H1 (cell line): ENCODE results near the gene SEC31A. TPM values are rescaled to one million over a fixed set of nuclear protein-coding genes. Genes with fewer than 3 reads are reported as not detected.

Experiments used
- CTCF ChIA-PET: fragments of 300-600 bp; sonication (Branson Sonifier 250); formaldehyde crosslinking; loops from one replicate; lab custom pipeline; 2021; ENCODE audit not compliant: partially characterized antibody; lab: Charles Lee
- POLR2A ChIA-PET: fragments of 300-600 bp; sonication (Branson Sonifier 250); formaldehyde crosslinking; loops from one replicate; lab custom pipeline; 2021; ENCODE audit warnings: inconsistent platforms; ENCODE audit not compliant: partially characterized antibody; lab: Charles Lee
- DNase-seq, 2 experiments: peaks; one replicate each; pipeline versions ENCODE4 v3.0.0 to v3.0.0-alpha.2; 2010 to 2022; ENCODE audit warnings: low spot score in 2 of 2, low read depth in 1 of 2, mixed read lengths in 1 of 2
- FAIRE-seq: peaks from 2 replicates; lab custom pipeline; 2011; peaks lifted over from hg19 to GRCh38; lab: Jason Lieb, UNC
- H2AFZ ChIP-seq: 2 replicates; pipeline ENCODE4 v1.8.1; 2012; ENCODE audit warnings: low read length, inconsistent platforms
- H2AK5ac ChIP-seq: 2 replicates; pipeline ENCODE4 v1.6.1; 2013; ENCODE audit warnings: low read depth, low read length
- H2BK120ac ChIP-seq: replicated peaks from 2 replicates; pipeline ENCODE3; 2013; ENCODE audit warnings: low read depth, low read length, inconsistent platforms
- H2BK12ac ChIP-seq: 2 replicates; pipeline ENCODE4 v1.6.1; 2013; ENCODE audit warnings: low read depth, low read length
- H2BK15ac ChIP-seq: 2 replicates; pipeline ENCODE4 v1.6.1; 2013; ENCODE audit warnings: low read length
- H2BK20ac ChIP-seq: 2 replicates; pipeline ENCODE4 v1.6.1; 2013; ENCODE audit warnings: low read length
- H2BK5ac ChIP-seq: 2 replicates; pipeline ENCODE4 v1.6.1; 2013; ENCODE audit warnings: low read depth, low read length
- H3K14ac ChIP-seq: 2 replicates; pipeline ENCODE4 v1.6.1; 2013; ENCODE audit warnings: inconsistent platforms; ENCODE audit not compliant: insufficient read length
- H3K18ac ChIP-seq: 2 replicates; pipeline ENCODE4 v1.6.1; 2013; ENCODE audit warnings: low read length; ENCODE audit errors: extremely low read depth
- H3K23ac ChIP-seq: 2 replicates; pipeline ENCODE4 v1.6.1; 2013; ENCODE audit warnings: inconsistent platforms; ENCODE audit not compliant: insufficient read length
- H3K23me2 ChIP-seq: 2 replicates; pipeline ENCODE4 v1.6.1; 2013; ENCODE audit warnings: low read depth, low read length
- H3K27ac ChIP-seq: 2 replicates; pipeline ENCODE4 v1.6.1; 2011; ENCODE audit warnings: low read depth, low read length, inconsistent platforms
- H3K27me3 ChIP-seq, 4 experiments: replicated peaks in 1 of 4; 1 replicate in 1 of 4; 2 replicates in 3 of 4; pipeline versions ENCODE4 v1.6.1 to v1.8.1; 2011 to 2013; ENCODE audit warnings: low read length in 3 of 4, mild to moderate bottlenecking in 3 of 4, inconsistent platforms in 2 of 4, mixed read lengths in 2 of 4, moderate library complexity in 1 of 4; ENCODE audit not compliant: control insufficient read depth in 3 of 4, insufficient read depth in 3 of 4; ENCODE audit errors: extremely low read depth in 1 of 4
- H3K36me3 ChIP-seq, 4 experiments: 2 replicates each; pipeline versions ENCODE4 v1.6.1 to v1.8.1; 2011 to 2013; ENCODE audit warnings: mild to moderate bottlenecking in 4 of 4, low read length in 3 of 4, moderate library complexity in 2 of 4, control low read depth in 1 of 4, inconsistent platforms in 1 of 4; ENCODE audit not compliant: insufficient read depth in 4 of 4, control insufficient read depth in 2 of 4
- H3K4ac ChIP-seq: replicated peaks from 2 replicates; pipeline ENCODE3; 2013; ENCODE audit warnings: low read length, low read depth, mixed read lengths, inconsistent platforms; ENCODE audit not compliant: insufficient read length
- H3K4me1 ChIP-seq, 4 experiments: replicated peaks in 1 of 4; 1 replicate in 1 of 4; 2 replicates in 3 of 4; pipeline versions ENCODE4 v1.6.1 to v1.8.1; 2011 to 2013; ENCODE audit warnings: low read length in 3 of 4, inconsistent platforms in 2 of 4, mixed read lengths in 1 of 4; ENCODE audit not compliant: insufficient read depth in 4 of 4, control insufficient read depth in 3 of 4
- H3K4me2 ChIP-seq, 2 experiments: 2 replicates each; pipeline versions ENCODE4 v1.6.1 to v1.8.1; 2011 to 2013; ENCODE audit warnings: low read depth in 2 of 2, low read length in 2 of 2, control low read depth in 1 of 2, inconsistent platforms in 1 of 2, mild to moderate bottlenecking in 1 of 2; ENCODE audit not compliant: insufficient read depth in 1 of 2
- H3K4me3 ChIP-seq, 4 experiments: fragments of 200-600, 300-600 bp in 1 of 4; sonication (generic), shearing (Covaris generic), sonication (Bioruptor Twin) in 1 of 4; 2 replicates each; pipeline versions ENCODE4 v1.5.1 to v1.8.1; 2011 to 2016; ENCODE audit warnings: low read length in 4 of 4, low read depth in 3 of 4, control low read depth in 2 of 4, inconsistent platforms in 2 of 4, mild to moderate bottlenecking in 2 of 4, mixed read lengths in 1 of 4, moderate library complexity in 1 of 4; ENCODE audit not compliant: insufficient read depth in 2 of 4; ENCODE audit errors: extremely low read depth in 1 of 4
- H3K56ac ChIP-seq: replicated peaks from 2 replicates; pipeline ENCODE3; 2013; ENCODE audit warnings: low read depth, mild to moderate bottlenecking, mixed read lengths, low read length, inconsistent platforms; ENCODE audit not compliant: insufficient read length
- H3K79me1 ChIP-seq: 2 replicates; pipeline ENCODE4 v1.6.1; 2013; ENCODE audit warnings: low read depth, low read length, control low read depth
- H3K79me2 ChIP-seq, 2 experiments: 2 replicates each; pipeline versions ENCODE4 v1.6.1 to v1.8.1; 2012 to 2013; ENCODE audit warnings: low read length in 2 of 2, mild to moderate bottlenecking in 2 of 2, inconsistent platforms in 1 of 2; ENCODE audit not compliant: insufficient read depth in 2 of 2, control insufficient read depth in 1 of 2
- H3K9ac ChIP-seq, 4 experiments: replicated peaks in 1 of 4; 1 replicate in 1 of 4; 2 replicates in 3 of 4; pipeline versions ENCODE4 v1.6.1 to v1.8.1; 2011 to 2013; ENCODE audit warnings: low read depth in 3 of 4, low read length in 3 of 4, control low read depth in 2 of 4, mild to moderate bottlenecking in 2 of 4, moderate library complexity in 2 of 4, inconsistent platforms in 1 of 4; ENCODE audit errors: extremely low read depth in 1 of 4
- H3K9me3 ChIP-seq, 2 experiments: 2 replicates each; pipeline versions ENCODE4 v1.6.1 to v1.8.1; 2012 to 2013; ENCODE audit warnings: mild to moderate bottlenecking in 2 of 2, moderate library complexity in 2 of 2, control low read depth in 1 of 2, inconsistent platforms in 1 of 2, low read depth in 1 of 2, low read length in 1 of 2, mixed read lengths in 1 of 2; ENCODE audit not compliant: insufficient read depth in 2 of 2
- H4K20me1 ChIP-seq, 2 experiments: replicated peaks in 1 of 2; 2 replicates each; pipeline versions ENCODE3 to v1.8.1; 2011 to 2013; ENCODE audit warnings: inconsistent platforms in 2 of 2, low read length in 2 of 2, mild to moderate bottlenecking in 1 of 2; ENCODE audit not compliant: insufficient read depth in 2 of 2, control insufficient read depth in 1 of 2
- H4K5ac ChIP-seq: 2 replicates; pipeline ENCODE4 v1.6.1; 2013; ENCODE audit warnings: low read length, low read depth, mixed read lengths, inconsistent platforms; ENCODE audit not compliant: insufficient read length
- H4K8ac ChIP-seq: 2 replicates; pipeline ENCODE4 v1.8.0; 2013; ENCODE audit warnings: mild to moderate bottlenecking, moderate library complexity, low read length, inconsistent platforms; ENCODE audit not compliant: insufficient read depth; ENCODE audit errors: extremely low read depth
- H4K91ac ChIP-seq: replicated peaks from 2 replicates; pipeline ENCODE3; 2013; ENCODE audit warnings: low read length, mixed read lengths, inconsistent platforms; ENCODE audit not compliant: insufficient read length
- ASH2L ChIP-seq: fragments of 200-600, 300-600 bp; sonication (generic); IDR thresholded peaks from one replicate; pipeline ENCODE4 v1.7.1; 2017; ENCODE audit warnings: low read length
- KDM5A ChIP-seq: fragments of 200-600 bp; IDR thresholded peaks from 2 replicates; pipeline ENCODE4 v1.7.1; 2012; ENCODE audit warnings: mild to moderate bottlenecking, low read length, inconsistent platforms, mixed read lengths
- MAX ChIP-seq: IDR thresholded peaks from 2 replicates; pipeline ENCODE4 v1.6.1; 2012; ENCODE audit warnings: inconsistent platforms
- PHF8 ChIP-seq: fragments of 200-600 bp; sonication (generic); conservative IDR thresholded peaks from 2 replicates; pipeline ENCODE4 v1.7.1; 2012; ENCODE audit warnings: low read depth, mild to moderate bottlenecking, inconsistent platforms, low read length, moderate library complexity
- WGBS, 2 experiments: shearing (Covaris generic) in 1 of 2; methylation state at CpG; one replicate each; pipeline versions ENCODE4 v1.1.6 to v1.1.7; 2013 to 2015; ENCODE audit warnings: low lambda C conversion rate in 2 of 2, mixed read lengths in 2 of 2, inconsistent platforms in 1 of 2, low coverage in 1 of 2, missing lambda C conversion rate in 1 of 2; ENCODE audit not compliant: insufficient replicate concordance in 2 of 2, insufficient coverage in 1 of 2, insufficient read length in 1 of 2; ENCODE audit errors: extremely low coverage in 1 of 2, missing lambda C conversion rate in 1 of 2; 5-methylcytosine and 5-hydroxymethylcytosine counted together
- polyA plus RNA-seq, 7 experiments: library from polyadenylated mRNA; depleted of rRNA in 3 of 7; stranded (reverse) in 5 of 7; unstranded in 2 of 7; fragments of >200 nt in 5 of 7; fragments of 200-250 nt in 2 of 7; gene quantifications; 1 replicate in 5 of 7; 2 replicates in 1 of 7; 4 replicates in 1 of 7; pipeline versions ENCODE4 v1.2.1 to v1.2.3, GENCODE V29; 2011 to 2013; ENCODE audit warnings: missing spikeins in 2 of 7, mixed read lengths in 2 of 7
- total RNA-seq: library from RNA; stranded (reverse); fragmentation: NEBNext Ultra II Directional; extraction: Animal tissue kit (Norgen Biotek cat#: 25700); gene quantifications from 2 replicates; pipeline ENCODE4 v1.2.1, GENCODE V29; 2021

SEC31A gene
- total and polyA plus RNA-seq, 2 of the 8 experiments (the other 6 are each of a cell fraction or from before 2014, with no cell fraction given): 112 to 125 TPM

GRCh38 chr4:82865592-82865991 is 25.4 kb downstream of the SEC31A start:
- Histone ChIP-seq H4K20me1 (no peaks in the 10 kb centered on the region), H3K79me2 (no peaks in the 10 kb centered on the region)
- POLR2A ChIA-PET: no interaction called here

More at GRCh38 chr4:82865592-82865991, 25.4 kb downstream of the SEC31A start:
- no peak for FAIRE-seq
- Histone ChIP-seq H3K79me1 (no peaks in the 10 kb centered on the region), H2BK5ac (no peak overlapping the region), H3K56ac (no peak overlapping the region), H4K8ac (no peak overlapping the region)
- WGBS, 2 experiments: 86% methylated on average over 1 of the region's 1 CpG; no CpG with 5 or more reads in 1 of the 2 experiments
- TF ChIP-seq ASH2L (no peak), MAX (no peak), KDM5A (no peak), PHF8 (no peak)
- TF ChIP-seq, all 59 proteins: peak for 0
- CTCF ChIA-PET: interaction anchor here (1.2 to 3.0 kb wide), 2 partner anchors 14 to 24 kb away, joined by 7 to 14 read pairs; no protein-coding TSS in a partner anchor
- DNase-seq: no peak
- no peak overlapping the region for H3K4me2 ChIP-seq
- no peak overlapping the region for H3K18ac ChIP-seq
- no peak overlapping the region for H3K4me3 ChIP-seq
- H4K5ac ChIP-seq: no peak overlapping the region
- H3K23me2 ChIP-seq: no peaks in the 10 kb centered on the region
- H2AFZ ChIP-seq: no peak overlapping the region
- H3K4me1 ChIP-seq: no peaks in the 10 kb centered on the region
- H4K91ac ChIP-seq: no peak overlapping the region
- H3K27me3 ChIP-seq: no peaks in the 10 kb centered on the region
- H2BK120ac ChIP-seq: no peak overlapping the region
- no peak overlapping the region for H2BK20ac ChIP-seq
- H2BK12ac ChIP-seq: no peak overlapping the region
- no peak overlapping the region for H3K27ac ChIP-seq
- no peaks in the 10 kb centered on the region for H3K9me3 ChIP-seq
- no peak overlapping the region for H3K14ac ChIP-seq
- H3K9ac ChIP-seq: no peak overlapping the region
- H3K36me3 ChIP-seq: peaks cover 5 to 74% (median 41%) of the 10 kb centered on the region in 4 experiments; a peak in 7 of 8 replicates
- no peak overlapping the region for H3K23ac ChIP-seq
- H3K4ac ChIP-seq: no peak overlapping the region
- H2BK15ac ChIP-seq: no peak overlapping the region
- no peak overlapping the region for H2AK5ac ChIP-seq
